ENCODE data around the gene BROX. TPM values are rescaled to one million over a fixed set of nuclear protein-coding genes. Genes with fewer than 3 reads are reported as not detected.

Gene BROX
- total RNA-seq, 1 experiment from 2014 or later = 99.1 TPM

DNA sequence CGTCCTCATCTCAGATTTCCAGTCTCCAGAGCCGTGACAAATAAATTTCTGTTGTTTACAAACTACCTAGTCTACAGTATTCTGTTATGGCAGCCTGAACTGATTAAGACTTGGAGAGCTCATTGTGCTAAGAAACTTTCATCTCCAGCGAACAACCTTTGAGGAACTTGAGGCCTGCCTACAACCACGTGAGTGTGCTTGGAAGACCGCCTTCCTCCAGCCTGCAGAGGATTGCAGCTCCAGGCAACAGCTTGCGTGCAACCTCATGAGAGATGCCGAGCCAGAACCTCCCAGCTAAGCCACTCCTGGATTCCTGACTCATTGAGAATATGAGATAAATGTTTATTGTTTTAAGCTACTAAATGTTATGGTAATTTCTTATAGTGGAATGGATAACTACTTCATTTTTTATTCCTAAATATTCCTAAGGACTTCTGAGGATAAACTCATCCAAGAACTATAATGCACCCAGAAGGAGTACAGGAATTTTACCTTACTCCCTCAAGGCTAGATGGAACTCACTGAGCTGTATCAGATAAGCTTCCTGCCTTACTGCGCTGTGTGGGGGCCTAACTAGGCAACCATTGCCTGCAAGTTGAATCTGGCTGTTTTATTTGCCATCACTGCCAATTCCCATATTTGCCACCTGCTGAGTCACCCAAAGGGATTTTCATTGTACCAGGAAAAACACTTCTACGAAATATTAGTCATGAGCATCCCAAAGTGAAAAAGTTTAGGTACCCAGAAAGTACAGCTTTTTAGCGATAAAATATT, 42.2 kb downstream of the BROX start:
- peak in 1 of 2 experiments; percentile 69 for DNase-seq
- no peak overlapping the region for H2AFZ ChIP-seq
- no peaks in the 10 kb centered on the region for H3K9me3 ChIP-seq (ENCODE audit: insufficient read depth, low read depth)
- H3K4me1 ChIP-seq (replicated peaks; ENCODE audit: insufficient read depth) = no peaks in the 10 kb centered on the region
- H3K4me3 ChIP-seq = no peak overlapping the region
- no peaks in the 10 kb centered on the region for H3K79me2 ChIP-seq (ENCODE audit: low read depth)
- POLR2A ChIA-PET (ENCODE audit: unreplicated experiment) = interaction anchor here (0.6 to 0.7 kb wide), 2 partner anchors 942 to 1012 kb away, joined by 4 to 12 read pairs; no protein-coding TSS in a partner anchor
- H3K36me3 ChIP-seq (ENCODE audit: low read depth) = no peaks in the 10 kb centered on the region
- peaks cover 27% of the 10 kb centered on the region for H3K27me3 ChIP-seq (ENCODE audit: insufficient read depth, low read depth)
- no peak for TF ChIP-seq EZH2 (IDR thresholded peaks at IDR 0.05; ENCODE audit: low read depth)
- TF ChIP-seq, protein P1, sequence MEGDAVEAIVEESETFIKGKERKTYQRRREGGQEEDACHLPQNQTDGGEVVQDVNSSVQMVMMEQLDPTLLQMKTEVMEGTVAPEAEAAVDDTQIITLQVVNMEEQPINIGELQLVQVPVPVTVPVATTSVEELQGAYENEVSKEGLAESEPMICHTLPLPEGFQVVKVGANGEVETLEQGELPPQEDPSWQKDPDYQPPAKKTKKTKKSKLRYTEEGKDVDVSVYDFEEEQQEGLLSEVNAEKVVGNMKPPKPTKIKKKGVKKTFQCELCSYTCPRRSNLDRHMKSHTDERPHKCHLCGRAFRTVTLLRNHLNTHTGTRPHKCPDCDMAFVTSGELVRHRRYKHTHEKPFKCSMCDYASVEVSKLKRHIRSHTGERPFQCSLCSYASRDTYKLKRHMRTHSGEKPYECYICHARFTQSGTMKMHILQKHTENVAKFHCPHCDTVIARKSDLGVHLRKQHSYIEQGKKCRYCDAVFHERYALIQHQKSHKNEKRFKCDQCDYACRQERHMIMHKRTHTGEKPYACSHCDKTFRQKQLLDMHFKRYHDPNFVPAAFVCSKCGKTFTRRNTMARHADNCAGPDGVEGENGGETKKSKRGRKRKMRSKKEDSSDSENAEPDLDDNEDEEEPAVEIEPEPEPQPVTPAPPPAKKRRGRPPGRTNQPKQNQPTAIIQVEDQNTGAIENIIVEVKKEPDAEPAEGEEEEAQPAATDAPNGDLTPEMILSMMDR (conservative IDR thresholded peaks at IDR 0.05) = no peak
- no peak overlapping the region for H3K4me2 ChIP-seq
- H3F3A ChIP-seq (ENCODE audit: insufficient read depth, low read depth) = no peaks in the 10 kb centered on the region
- no peak overlapping the region for H3K27ac ChIP-seq
- H4K20me1 ChIP-seq (ENCODE audit: insufficient read depth) = no peaks in the 10 kb centered on the region
- 0 out of 2 replicates have a peak, but pooled peaks cover 5% of the 10 kb centered on the region for H3K9me2 ChIP-seq (ENCODE audit: insufficient read depth)
- BruUV-seq (replicated peaks) = no TSS peak
- intact Hi-C loops (cut with micrococcal nuclease; ENCODE audit: unreplicated experiment) = no loop called here
- CTCF ChIA-PET = interaction anchor here (0.6 to 1.4 kb wide), 4 partner anchors 335 to 969 kb away, joined by 3 to 4 read pairs (median 4); no protein-coding TSS in a partner anchor

DNA sequence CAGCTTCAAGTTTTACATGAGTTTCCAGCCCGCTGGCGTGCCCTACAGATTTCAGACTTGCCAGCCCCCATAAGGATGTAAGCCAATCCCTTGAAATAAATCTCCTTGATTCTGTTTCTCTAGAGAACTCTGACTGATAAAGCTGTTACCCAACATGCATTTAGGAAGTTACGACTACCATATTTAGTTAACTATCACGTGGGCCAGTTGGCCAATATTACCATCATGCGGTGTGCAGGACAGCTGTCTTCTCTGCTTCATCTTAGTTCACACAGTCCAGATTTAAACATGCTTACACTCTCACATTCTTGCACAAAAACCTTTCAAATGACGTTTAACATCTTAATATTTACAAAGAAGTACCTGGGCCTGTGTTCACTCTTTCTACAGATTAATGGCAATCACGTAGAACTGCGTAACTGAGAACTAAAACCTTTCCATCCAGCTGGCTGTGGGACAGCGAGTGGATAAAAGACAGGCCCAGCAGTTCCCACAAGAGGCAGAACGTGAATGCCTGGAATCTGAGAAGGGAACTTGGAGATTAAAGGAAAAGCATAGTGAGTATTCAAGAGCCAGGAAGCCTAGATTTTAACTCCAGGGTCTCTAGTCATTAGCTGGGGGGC, 45.4 kb downstream of the BROX start:
- BruUV-seq (replicated peaks) = no TSS peak
- peaks cover 45% of the 10 kb centered on the region for H3K27me3 ChIP-seq (ENCODE audit: insufficient read depth, low read depth)
- H2AFZ ChIP-seq = no peak overlapping the region
- 0 out of 2 replicates have a peak, but pooled peaks cover 5% of the 10 kb centered on the region for H3K9me2 ChIP-seq (ENCODE audit: insufficient read depth)
- ChIA-PET POLR2A (ENCODE audit: unreplicated experiment) (no interaction called here), CTCF (interaction anchor here (0.6 kb wide), 1 partner anchor 74 kb away, joined by 10 read pairs; no protein-coding TSS in a partner anchor)
- H3K4me2 ChIP-seq = no peak overlapping the region
- no peaks in the 10 kb centered on the region for H4K20me1 ChIP-seq (ENCODE audit: insufficient read depth)
- H3K79me2 ChIP-seq (ENCODE audit: low read depth) = no peaks in the 10 kb centered on the region
- no peaks in the 10 kb centered on the region for H3K36me3 ChIP-seq (ENCODE audit: low read depth)
- no peak overlapping the region for H3K27ac ChIP-seq
- no peaks in the 10 kb centered on the region for H3K9me3 ChIP-seq (ENCODE audit: insufficient read depth, low read depth)
- TF ChIP-seq, protein P1 (conservative IDR thresholded peaks at IDR 0.05) = no peak
- TF ChIP-seq EZH2 (IDR thresholded peaks at IDR 0.05; ENCODE audit: low read depth) = no peak
- H3K4me1 ChIP-seq (replicated peaks; ENCODE audit: insufficient read depth) = no peaks in the 10 kb centered on the region
- intact Hi-C loops (cut with micrococcal nuclease; ENCODE audit: unreplicated experiment) = no loop called here
- H3F3A ChIP-seq (ENCODE audit: insufficient read depth, low read depth) = no peaks in the 10 kb centered on the region
- H3K4me3 ChIP-seq = no peak overlapping the region
- no peak for DNase-seq

GRCh38 chr1:222759451-222760035, 47.2 kb downstream of the BROX start:
- Histone ChIP-seq H3K36me3 (ENCODE audit: low read depth) (no peaks in the 10 kb centered on the region), H3K9me2 (ENCODE audit: insufficient read depth) (0 out of 2 replicates have a peak, but pooled peaks cover 5% of the 10 kb centered on the region), H4K20me1 (ENCODE audit: insufficient read depth) (no peaks in the 10 kb centered on the region), H3K79me2 (ENCODE audit: low read depth) (no peaks in the 10 kb centered on the region), H3F3A (ENCODE audit: insufficient read depth, low read depth) (no peaks in the 10 kb centered on the region), H3K27me3 (ENCODE audit: insufficient read depth, low read depth) (peaks cover 52% of the 10 kb centered on the region), H3K4me3 (no peak overlapping the region), H3K9me3 (ENCODE audit: insufficient read depth, low read depth) (no peaks in the 10 kb centered on the region), H3K4me2 (no peak overlapping the region), H3K4me1 (replicated peaks; ENCODE audit: insufficient read depth) (no peaks in the 10 kb centered on the region), H2AFZ (no peak overlapping the region), H3K27ac (no peak overlapping the region)
- DNase-seq = no peak
- ChIA-PET CTCF (no interaction called here), POLR2A (ENCODE audit: unreplicated experiment) (no interaction called here)
- intact Hi-C loops (cut with micrococcal nuclease; ENCODE audit: unreplicated experiment) = no loop called here
- TF ChIP-seq, protein P1 (conservative IDR thresholded peaks at IDR 0.05) = no peak
- no peak for TF ChIP-seq EZH2 (IDR thresholded peaks at IDR 0.05; ENCODE audit: low read depth)
- BruUV-seq (replicated peaks) = no TSS peak
